ENCODE measurements around the gene SFT2D3. TPM values are rescaled to one million over a fixed set of nuclear protein-coding genes. Genes with fewer than 3 reads are reported as not detected.

SFT2D3 gene
- total and polyA plus RNA-seq, 4 experiments from 2014 or later: 1.5 to 15.4 (median 7.9) TPM

- Mint-ChIP-seq H3K27me3 (peaks cover 0 to 5% of the 10 kb centered on the region in 2 donors), H3K4me3 (no peak overlapping the region), H3K9me3 (peaks cover 0 to 22% (median 16%) of the 10 kb centered on the region in 8 donors), H3K4me1 (peaks cover 0 to 1% (median 0%) of the 10 kb centered on the region in 4 donors), H3K36me3 (peaks cover 3 to 14% of the 10 kb centered on the region in 2 donors), H3K27ac (no peak overlapping the region)
- H3K4me1 ChIP-seq (ENCODE audit: insufficient read depth, low read length): no peaks in the 10 kb centered on the region
- ChIA-PET POLR2A (ENCODE audit: partially characterized antibody) (no interaction called here), CTCF (ENCODE audit: partially characterized antibody) (no interaction called here)
- H3K36me3 ChIP-seq (ENCODE audit: insufficient read depth, low read length): no peaks in the 10 kb centered on the region
- no peaks in the 10 kb centered on the region for H3K9me3 ChIP-seq (ENCODE audit: control insufficient read depth in 1 of 2, low read length in 2 of 2)
- no peak overlapping the region for H3K27ac ChIP-seq (ENCODE audit: low read depth, low read length)
- H3K27me3 ChIP-seq (ENCODE audit: insufficient read depth, low read length): no peaks in the 10 kb centered on the region
- DNase-seq: no peak
- intact Hi-C loops (cut with micrococcal nuclease): no loop called here
- H3K4me3 ChIP-seq (ENCODE audit: low read length in 2 of 2): no peak overlapping the region
Measured at GRCh38 chr2:127685410-127686080, 15.8 kb upstream of the SFT2D3 start.

DNA sequence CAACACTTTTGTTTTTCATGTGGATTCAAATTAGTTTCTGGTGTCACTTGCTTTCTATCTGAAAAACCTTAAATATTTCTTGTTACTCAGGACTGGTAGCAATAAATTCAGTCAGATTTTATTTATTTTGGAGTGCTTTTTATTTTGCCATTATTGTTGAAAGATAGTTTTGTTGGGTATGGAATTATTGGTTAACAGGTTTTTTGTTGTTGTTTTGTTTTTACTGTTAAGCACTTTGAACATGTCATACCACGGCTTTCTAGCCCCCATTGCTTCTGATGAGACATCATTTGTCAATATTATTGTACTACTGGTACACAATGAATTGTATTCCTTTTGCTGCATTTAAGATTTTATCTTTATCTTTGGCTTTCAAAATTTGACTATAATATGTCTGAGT is 12.9 kb upstream of the SFT2D3 start:
- no peaks in the 10 kb centered on the region for H3K36me3 ChIP-seq (ENCODE audit: insufficient read depth, low read length)
- Mint-ChIP-seq H3K27me3 (peaks cover 0 to 3% of the 10 kb centered on the region in 2 donors), H3K9me3 (peaks cover 2 to 43% (median 28%) of the 10 kb centered on the region in 8 donors), H3K36me3 (peaks cover 7 to 21% of the 10 kb centered on the region in 2 donors), H3K4me1 (no peaks in the 10 kb centered on the region), H3K4me3 (no peak overlapping the region), H3K27ac (no peak overlapping the region)
- no peaks in the 10 kb centered on the region for H3K27me3 ChIP-seq (ENCODE audit: insufficient read depth, low read length)
- no peaks in the 10 kb centered on the region for H3K4me1 ChIP-seq (ENCODE audit: insufficient read depth, low read length)
- no peak for DNase-seq
- intact Hi-C loops (cut with micrococcal nuclease): no loop called here
- ChIA-PET POLR2A (ENCODE audit: partially characterized antibody) (no interaction called here), CTCF (ENCODE audit: partially characterized antibody) (no interaction called here)
- H3K4me3 ChIP-seq (ENCODE audit: low read length in 2 of 2): no peak overlapping the region
- H3K27ac ChIP-seq (ENCODE audit: low read depth, low read length): no peak overlapping the region
- H3K9me3 ChIP-seq (ENCODE audit: control insufficient read depth in 1 of 2, low read length in 2 of 2): no peaks in the 10 kb centered on the region

- H3K27ac ChIP-seq (ENCODE audit: low read depth, low read length): no peak overlapping the region
- H3K9me3 ChIP-seq (ENCODE audit: control insufficient read depth in 1 of 2, low read length in 2 of 2): no peaks in the 10 kb centered on the region
- H3K9me3 Mint-ChIP-seq: peaks cover 2 to 43% (median 28%) of the 10 kb centered on the region in 8 donors
- peaks cover 7 to 21% of the 10 kb centered on the region in 2 donors for H3K36me3 Mint-ChIP-seq
- no peaks in the 10 kb centered on the region for H3K4me1 Mint-ChIP-seq
- ChIA-PET POLR2A (ENCODE audit: partially characterized antibody) (no interaction called here), CTCF (ENCODE audit: partially characterized antibody) (no interaction called here)
- DNase-seq: no peak
- no peak overlapping the region for H3K4me3 ChIP-seq (ENCODE audit: low read length in 2 of 2)
- no peak overlapping the region for H3K27ac Mint-ChIP-seq
- H3K4me3 Mint-ChIP-seq: no peak overlapping the region
- no peaks in the 10 kb centered on the region for H3K27me3 ChIP-seq (ENCODE audit: insufficient read depth, low read length)
- intact Hi-C loops (cut with micrococcal nuclease): no loop called here
- peaks cover 0 to 3% of the 10 kb centered on the region in 2 donors for H3K27me3 Mint-ChIP-seq
- no peaks in the 10 kb centered on the region for H3K4me1 ChIP-seq (ENCODE audit: insufficient read depth, low read length)
- H3K36me3 ChIP-seq (ENCODE audit: insufficient read depth, low read length): no peaks in the 10 kb centered on the region
Measured at GRCh38 chr2:127690696-127691095, 10.6 kb upstream of the SFT2D3 start.

GRCh38 chr2:127694986-127695385 is 6.3 kb upstream of the SFT2D3 start:
- intact Hi-C loops (cut with micrococcal nuclease): no loop called here
- Histone ChIP-seq H3K27ac (ENCODE audit: low read depth, low read length) (no peak overlapping the region), H3K36me3 (ENCODE audit: insufficient read depth, low read length) (no peaks in the 10 kb centered on the region), H3K4me3 (ENCODE audit: low read length in 2 of 2) (no peak overlapping the region), H3K27me3 (ENCODE audit: insufficient read depth, low read length) (no peaks in the 10 kb centered on the region), H3K9me3 (ENCODE audit: control insufficient read depth in 1 of 2, low read length in 2 of 2) (no peaks in the 10 kb centered on the region), H3K4me1 (ENCODE audit: insufficient read depth, low read length) (no peaks in the 10 kb centered on the region)
- H3K36me3 Mint-ChIP-seq: peaks cover 6 to 9% of the 10 kb centered on the region in 2 donors
- ChIA-PET POLR2A (ENCODE audit: partially characterized antibody) (no interaction called here), CTCF (ENCODE audit: partially characterized antibody) (no interaction called here)
- H3K27me3 Mint-ChIP-seq: no peaks in the 10 kb centered on the region
- no peak overlapping the region for H3K4me3 Mint-ChIP-seq
- H3K9me3 Mint-ChIP-seq: peaks cover 2 to 24% (median 13%) of the 10 kb centered on the region in 8 donors
- no peak for DNase-seq
- peaks cover 0 to 5% (median under 1%) of the 10 kb centered on the region in 4 donors for H3K4me1 Mint-ChIP-seq
- no peak overlapping the region for H3K27ac Mint-ChIP-seq

GRCh38 chr2:127695491-127696472 is 5.5 kb upstream of the SFT2D3 start:
- Histone ChIP-seq H3K4me1 (ENCODE audit: insufficient read depth, low read length) (peaks cover 7% of the 10 kb centered on the region), H3K9me3 (ENCODE audit: control insufficient read depth in 1 of 2, low read length in 2 of 2) (no peaks in the 10 kb centered on the region), H3K27ac (ENCODE audit: low read depth, low read length) (no peak overlapping the region), H3K27me3 (ENCODE audit: insufficient read depth, low read length) (no peaks in the 10 kb centered on the region), H3K36me3 (ENCODE audit: insufficient read depth, low read length) (no peaks in the 10 kb centered on the region), H3K4me3 (ENCODE audit: low read length in 2 of 2) (no peak overlapping the region)
- H3K9me3 Mint-ChIP-seq: peaks cover 2 to 19% (median 12%) of the 10 kb centered on the region in 8 donors
- peaks cover 6 to 7% of the 10 kb centered on the region in 2 donors for H3K36me3 Mint-ChIP-seq
- no peak overlapping the region for H3K4me3 Mint-ChIP-seq
- DNase-seq: peak in 4 of 5 donors; percentile 42 to 52 (median 46)
- H3K27ac Mint-ChIP-seq: no peak overlapping the region
- intact Hi-C loops (cut with micrococcal nuclease): no loop called here
- CTCF ChIA-PET (ENCODE audit: partially characterized antibody): no interaction called here
- POLR2A ChIA-PET (ENCODE audit: partially characterized antibody): no interaction called here
- peaks cover 2 to 13% (median 6%) of the 10 kb centered on the region in 4 donors for H3K4me1 Mint-ChIP-seq
- no peaks in the 10 kb centered on the region for H3K27me3 Mint-ChIP-seq

- no peak for DNase-seq
- intact Hi-C loops (cut with micrococcal nuclease): no loop called here
- Mint-ChIP-seq H3K27me3 (no peaks in the 10 kb centered on the region), H3K4me1 (peaks cover 8 to 25% (median 13%) of the 10 kb centered on the region in 4 donors), H3K27ac (peak overlapping the region in 1 of 7 donors; percentile 57), H3K4me3 (peak overlapping the region in 1 of 8 donors; percentile 29), H3K36me3 (peaks cover 0 to 13% of the 10 kb centered on the region in 2 donors), H3K9me3 (peaks cover 0 to 4% (median 0%) of the 10 kb centered on the region in 8 donors)
- ChIA-PET POLR2A (ENCODE audit: partially characterized antibody) (no interaction called here), CTCF (ENCODE audit: partially characterized antibody) (no interaction called here)
- Histone ChIP-seq H3K36me3 (ENCODE audit: insufficient read depth, low read length) (no peaks in the 10 kb centered on the region), H3K4me3 (ENCODE audit: low read length in 2 of 2) (no peak overlapping the region), H3K4me1 (ENCODE audit: insufficient read depth, low read length) (peaks cover 14% of the 10 kb centered on the region), H3K9me3 (ENCODE audit: control insufficient read depth in 1 of 2, low read length in 2 of 2) (no peaks in the 10 kb centered on the region), H3K27me3 (ENCODE audit: insufficient read depth, low read length) (no peaks in the 10 kb centered on the region), H3K27ac (ENCODE audit: low read depth, low read length) (no peak overlapping the region)
Measured at GRCh38 chr2:127697482-127698180, 3.7 kb upstream of the SFT2D3 start.

Measured in CD4-positive, alpha-beta memory T cell (primary cell).